ENCODE measurements around the gene ASIP. TPM values are rescaled to one million over a fixed set of nuclear protein-coding genes. Genes with fewer than 3 reads are reported as not detected.

The ASIP gene
- total and polyA plus RNA-seq, 2 of the 13 experiments (the other 11 are each of a cell fraction or from before 2014, with no cell fraction given): not detected

GRCh38 chr20:34302723-34303533 lies 61.7 kb downstream of the ASIP start, which contains the start of gene AHCY (continued):
- TF ChIP-seq CSRNP2 (CRISPR knock-in tag; conservative IDR thresholded peaks at IDR 0.05; ENCODE audit: low read depth) (no peak), FOXP1 (IDR thresholded peaks at IDR 0.05) (no peak), FOXP1 (CRISPR knock-in tag; IDR thresholded peaks at IDR 0.05) (peak; percentile 30; the same call in 1 of the 2 replicates), RFXANK (CRISPR knock-in tag; IDR thresholded peaks at IDR 0.05) (peak; percentile 25; the same call in 1 of the 2 replicates), RARA (CRISPR knock-in tag; IDR thresholded peaks at IDR 0.05) (no peak; the same call in 1 of the 2 replicates), FOXA1 (IDR thresholded peaks at IDR 0.05) (no peak), FOXA1 (CRISPR knock-in tag; IDR thresholded peaks at IDR 0.05) (peak; percentile 24; the same call in 1 of the 2 replicates), FOXO4 (CRISPR knock-in tag; conservative IDR thresholded peaks at IDR 0.05) (no peak), ZNF878 (CRISPR knock-in tag; IDR thresholded peaks at IDR 0.05) (peak; percentile 44), PPARG (CRISPR knock-in tag; conservative IDR thresholded peaks at IDR 0.05) (peak; percentile 61), RAD21 (CRISPR knock-in tag; IDR thresholded peaks at IDR 0.05) (peak; percentile 67), ZNF792 (CRISPR knock-in tag; IDR thresholded peaks at IDR 0.05) (peak; percentile 88), ELF3 (CRISPR knock-in tag; IDR thresholded peaks at IDR 0.05) (peak; percentile 87), ZNF121 (CRISPR knock-in tag; IDR thresholded peaks at IDR 0.05) (no peak), ZNF296 (CRISPR knock-in tag; conservative IDR thresholded peaks at IDR 0.05) (0 out of 2 replicates have a peak, but pooled peaks have one; percentile 65), MYC (CRISPR knock-in tag; IDR thresholded peaks at IDR 0.05; ENCODE audit: borderline replicate concordance) (peak; percentile 100), CREB1 (IDR thresholded peaks at IDR 0.05) (peak; percentile 77), CREB1 (CRISPR knock-in tag; IDR thresholded peaks at IDR 0.05) (peak; percentile 72; the same call in 1 of the 2 replicates), ZNF446 (CRISPR knock-in tag; IDR thresholded peaks at IDR 0.05) (peak; percentile 94; the same call in 1 of the 2 replicates), ZNF260 (CRISPR knock-in tag; IDR thresholded peaks at IDR 0.05; ENCODE audit: borderline replicate concordance, low read depth) (peak; percentile 84; the same call in 1 of the 2 replicates), ZMAT5 (CRISPR knock-in tag; IDR thresholded peaks at IDR 0.05; ENCODE audit: borderline replicate concordance, low read depth) (no peak), ZBTB20 (CRISPR knock-in tag; IDR thresholded peaks at IDR 0.05; ENCODE audit: borderline replicate concordance, low read depth) (peak; percentile 68), HOMEZ (CRISPR knock-in tag; IDR thresholded peaks at IDR 0.05; ENCODE audit: low read depth) (0 out of 2 replicates have a peak, but pooled peaks have one; percentile 26), ZSCAN21 (CRISPR knock-in tag; IDR thresholded peaks at IDR 0.05; ENCODE audit: borderline replicate concordance) (peak; percentile 40), HNRNPL (IDR thresholded peaks at IDR 0.05; ENCODE audit: low read depth, low read length) (0 out of 2 replicates have a peak, but pooled peaks have one; percentile 25), DNMT3B (CRISPR knock-in tag; conservative IDR thresholded peaks at IDR 0.05) (no peak)

Measured in HepG2 (cell line).